HepG2 (cell line): ENCODE results near the gene PLEKHS1. TPM values are rescaled to one million over a fixed set of nuclear protein-coding genes. Genes with fewer than 3 reads are reported as not detected.

Experiments
- ATAC-seq: fragments of 200-7000 bp; cut with Tn5 transposase; 3 replicates; pipeline ENCODE4 v1.9.1; 2020; ENCODE audit warnings: mild to moderate bottlenecking, moderate library complexity
- BruUV-seq: library from RNA; stranded (reverse); fragments of 400-500 nt; replicated peaks from 2 replicates; lab custom pipeline; 2021; lab: Mats Ljungman, UMichigan
- CTCF ChIA-PET: fragments of 300-600 bp; formaldehyde crosslinking; extraction: SDS; loops from one replicate; lab custom pipeline; 2021; ENCODE audit warnings: low total read pairs, inconsistent platforms, low intra/inter-chr PET ratio; lab: Yijun Ruan, JAX
- POLR2A ChIA-PET: fragments of 350-600 bp; sonication (Branson Sonifier 250); formaldehyde crosslinking; loops from one replicate; lab custom pipeline; 2020; ENCODE audit warnings: antibody characterized with exemption, inconsistent platforms; lab: Yijun Ruan, JAX
- DNase-seq: peaks from one replicate; pipeline ENCODE4 v3.0.0-alpha.2; 2015; ENCODE audit warnings: low spot score
- FAIRE-seq: peaks from 3 replicates; lab custom pipeline; 2011; peaks lifted over from hg19 to GRCh38; lab: Jason Lieb, UNC
- H2AFZ ChIP-seq: one replicate; pipeline ENCODE4 v1.6.1; 2011; ENCODE audit warnings: low read length, inconsistent platforms
- H3K27ac ChIP-seq: fragments of 300-600 bp; 3 replicates; pipeline ENCODE4 v1.8.0; 2011; ENCODE audit warnings: mixed run types, mild to moderate bottlenecking, mixed read lengths, low read length, inconsistent platforms; ENCODE audit not compliant: insufficient read depth; ENCODE audit errors: extremely low read length
- H3K27me3 ChIP-seq, 2 experiments: fragments of 200-600 bp in 1 of 2; 2 replicates in 1 of 2; 3 replicates in 1 of 2; pipeline versions ENCODE4 v1.6.0 to v1.8.0; 2011; ENCODE audit warnings: low read length in 2 of 2, mild to moderate bottlenecking in 2 of 2, moderate library complexity in 2 of 2, inconsistent platforms in 1 of 2; ENCODE audit not compliant: insufficient read depth in 2 of 2, control insufficient read depth in 1 of 2
- H3K36me3 ChIP-seq, 2 experiments: fragments of 200-600 bp in 1 of 2; replicated peaks in 1 of 2; 2 replicates in 1 of 2; 3 replicates in 1 of 2; pipeline versions ENCODE4 v1.5.1 to v1.8.0; 2011; ENCODE audit warnings: low read length in 2 of 2, inconsistent platforms in 1 of 2; ENCODE audit not compliant: insufficient read depth in 2 of 2, control insufficient read depth in 1 of 2
- H3K4me1 ChIP-seq: 2 replicates; pipeline ENCODE4 v1.5.1; 2012; ENCODE audit warnings: low read length, inconsistent platforms; ENCODE audit not compliant: insufficient read depth
- H3K4me2 ChIP-seq: 2 replicates; pipeline ENCODE4 v1.6.0; 2011; ENCODE audit warnings: low read depth, low read length, inconsistent platforms
- H3K4me3 ChIP-seq, 3 experiments: fragments of 200-600 bp in 1 of 3; sonication (generic), shearing (Covaris generic) in 1 of 3; replicated peaks in 1 of 3; 2 replicates each; pipeline ENCODE4 v1.5.1; 2011 to 2016; ENCODE audit warnings: low read length in 3 of 3, inconsistent platforms in 2 of 3, low read depth in 2 of 3, mild to moderate bottlenecking in 2 of 3, control low read depth in 1 of 3, mixed read lengths in 1 of 3; ENCODE audit not compliant: insufficient read depth in 1 of 3
- H3K79me2 ChIP-seq: one replicate; pipeline ENCODE4 v1.6.1; 2011; ENCODE audit warnings: low read length, inconsistent platforms; ENCODE audit not compliant: insufficient read depth
- H3K9ac ChIP-seq: 2 replicates; pipeline ENCODE4 v1.6.0; 2011; ENCODE audit warnings: mild to moderate bottlenecking, low read depth, low read length, inconsistent platforms; ENCODE audit not compliant: insufficient read depth
- H3K9me3 ChIP-seq: 2 replicates; pipeline ENCODE4 v1.5.1; 2012; ENCODE audit warnings: mild to moderate bottlenecking, low read length
- H4K20me1 ChIP-seq: 2 replicates; pipeline ENCODE4 v1.6.0; 2011; ENCODE audit warnings: inconsistent platforms, mild to moderate bottlenecking, low read length, moderate library complexity; ENCODE audit not compliant: insufficient read depth
- ARNT ChIP-seq: fragments of 450-650 bp; IDR thresholded peaks from 2 replicates; pipeline ENCODE4 v1.6.1; 2017
- CSRNP1 ChIP-seq: sonication (generic); formaldehyde crosslinking; IDR thresholded peaks from 2 replicates; pipeline ENCODE4 v1.8.1; 2023; ENCODE audit warnings: mild to moderate bottlenecking, missing genetic modification reagents
- DDIT3 ChIP-seq: sonication (generic); formaldehyde crosslinking; IDR thresholded peaks from 2 replicates; pipeline ENCODE4 v1.4.0; 2020; ENCODE audit warnings: mild to moderate bottlenecking, missing genetic modification reagents
- DZIP1 ChIP-seq: sonication (generic); formaldehyde crosslinking; IDR thresholded peaks from 2 replicates; pipeline ENCODE4 v1.5.0; 2020; ENCODE audit warnings: mild to moderate bottlenecking, missing genetic modification reagents
- MEIS2 ChIP-seq: sonication (generic); formaldehyde crosslinking; IDR thresholded peaks from 2 replicates; pipeline ENCODE4 v1.9.0; 2021; ENCODE audit warnings: mild to moderate bottlenecking, missing genetic modification reagents
- SSRP1 ChIP-seq: IDR thresholded peaks from 2 replicates; pipeline ENCODE4 v1.6.1; 2016; ENCODE audit warnings: control low read depth
- TBX2 ChIP-seq: sonication (generic); formaldehyde crosslinking; IDR thresholded peaks from 2 replicates; pipeline ENCODE4 v1.5.0; 2020; ENCODE audit warnings: missing genetic modification reagents, mild to moderate bottlenecking, borderline replicate concordance
- TEAD3 ChIP-seq: optimal IDR thresholded peaks from 2 replicates; pipeline ENCODE3; 2016; ENCODE audit warnings: borderline replicate concordance
- ZBTB34 ChIP-seq: sonication (generic); formaldehyde crosslinking; IDR thresholded peaks from 2 replicates; pipeline ENCODE4 v1.8.0; 2022; ENCODE audit warnings: mild to moderate bottlenecking, missing genetic modification reagents
- ZBTB38 ChIP-seq: sonication (generic); formaldehyde crosslinking; IDR thresholded peaks from 2 replicates; pipeline ENCODE4 v1.5.1; 2020; ENCODE audit warnings: mild to moderate bottlenecking, missing genetic modification reagents
- ZNF256 ChIP-seq: sonication (generic); formaldehyde crosslinking; conservative IDR thresholded peaks from 2 replicates; pipeline ENCODE4 v1.4.0; 2020; ENCODE audit warnings: missing genetic modification reagents
- ZNF446 ChIP-seq: sonication (generic); formaldehyde crosslinking; IDR thresholded peaks from 2 replicates; pipeline ENCODE4 v1.5.0; 2020; ENCODE audit warnings: mild to moderate bottlenecking, missing genetic modification reagents
- ZNF501 ChIP-seq: sonication (generic); formaldehyde crosslinking; IDR thresholded peaks from 2 replicates; pipeline ENCODE4 v1.5.1; 2020; ENCODE audit warnings: mild to moderate bottlenecking, moderate library complexity, missing genetic modification reagents
- ZNF577 ChIP-seq: sonication (generic); formaldehyde crosslinking; IDR thresholded peaks from 2 replicates; pipeline ENCODE4 v1.4.0; 2020; ENCODE audit warnings: mild to moderate bottlenecking, low read depth, missing genetic modification reagents, borderline replicate concordance
- WGBS: methylation state at CpG from one replicate; pipeline ENCODE4 v1.1.6; 2017; ENCODE audit warnings: low lambda C conversion rate; 5-methylcytosine and 5-hydroxymethylcytosine counted together
- in situ Hi-C: cut with HindIII; loops from 2 replicates; pipeline ENCODE4 v1.10.0; 2017; ENCODE audit warnings: low pct_unique_long_range_greater_than_20kb; ENCODE audit not compliant: extremely low pct_ligation_motif_present
- intact Hi-C: fragments of 100-400 bp; cut with micrococcal nuclease; formaldehyde crosslinking; loops from one replicate; pipeline ENCODE4 v1.10.0; 2022; ENCODE audit not compliant: unreplicated experiment
- polyA plus RNA-seq, 8 experiments: library from polyadenylated mRNA; depleted of rRNA in 3 of 8; stranded (reverse) in 7 of 8; unstranded in 1 of 8; fragments of >200 nt; fragmentation: Illumina TruSeq in 4 of 8; extraction: Trizol in 4 of 8; gene quantifications; 2 replicates each; pipeline versions ENCODE4 v1.2.1 to v1.2.3, GENCODE V29; 2011 to 2016; ENCODE audit warnings: low read depth in 4 of 8, missing spikeins in 1 of 8, mixed read lengths in 1 of 8; ENCODE audit not compliant: insufficient read depth in 1 of 8
- total RNA-seq, 5 experiments: library from RNA; depleted of rRNA; stranded (reverse); fragments of >200 nt; fragmentation: Illumina TruSeq; extraction: Trizol; gene quantifications; 2 replicates each; pipeline ENCODE4 v1.2.3, GENCODE V29; 2016; ENCODE audit warnings: low read depth in 1 of 5

Gene PLEKHS1
- total and polyA plus RNA-seq, 2 of the 13 experiments (the other 11 are each of a cell fraction or from before 2014, with no cell fraction given): not detected

GRCh38 chr10:113802997-113803396 lies 51.5 kb downstream of the PLEKHS1 start:
- FAIRE-seq (no peak), DNase-seq (no peak), ATAC-seq (no peak)
- H3K36me3 ChIP-seq: no peaks in the 10 kb centered on the region
- TF ChIP-seq ZNF256 (CRISPR knock-in tag) (no peak), TEAD3 (CRISPR knock-in tag) (peak; percentile 11)
- no peaks in the 10 kb centered on the region for H3K4me1 ChIP-seq
- no peak overlapping the region for H3K4me3 ChIP-seq
- WGBS: 6% methylated on average over 4 of the region's 4 CpGs
- no peak overlapping the region for H3K27ac ChIP-seq
- no peaks in the 10 kb centered on the region for H3K9me3 ChIP-seq
- no peaks in the 10 kb centered on the region for H3K79me2 ChIP-seq
- intact Hi-C loops: no loop called here
- in situ Hi-C loops: no loop called here
- peaks cover 0 to 3% of the 10 kb centered on the region in 2 experiments; a peak in 1 of 5 replicates for H3K27me3 ChIP-seq
- POLR2A ChIA-PET: no interaction called here
- no peak overlapping the region for H3K4me2 ChIP-seq
- no peak overlapping the region for H3K9ac ChIP-seq
- BruUV-seq: no TSS peak
- no peak overlapping the region for H2AFZ ChIP-seq
- CTCF ChIA-PET: no interaction called here
- no peaks in the 10 kb centered on the region for H4K20me1 ChIP-seq

GRCh38 chr10:113806503-113806902 lies 55.0 kb downstream of the PLEKHS1 start:
- Histone ChIP-seq H3K9me3 (no peaks in the 10 kb centered on the region), H3K9ac (no peak overlapping the region), H3K79me2 (no peaks in the 10 kb centered on the region), H3K27ac (no peak overlapping the region), H3K4me3 (no peak overlapping the region), H2AFZ (no peak overlapping the region), H3K4me1 (no peaks in the 10 kb centered on the region), H3K27me3 (peaks cover 0 to 16% of the 10 kb centered on the region in 2 experiments; a peak in 2 of 5 replicates), H4K20me1 (no peaks in the 10 kb centered on the region), H3K36me3 (no peaks in the 10 kb centered on the region), H3K4me2 (no peak overlapping the region)
- intact Hi-C loops: no loop called here
- no peak for FAIRE-seq
- no peak for DNase-seq
- no TSS peak for BruUV-seq
- ATAC-seq: no peak
- 41% methylated on average over 4 of the region's 4 CpGs for WGBS
- ChIA-PET POLR2A (no interaction called here), CTCF (no interaction called here)
- in situ Hi-C loops: no loop called here
- TF ChIP-seq ZBTB34 (CRISPR knock-in tag) (no peak), ZNF446 (CRISPR knock-in tag) (no peak), DDIT3 (CRISPR knock-in tag) (no peak), SSRP1 (no peak), TBX2 (CRISPR knock-in tag) (no peak), ZNF501 (CRISPR knock-in tag) (no peak), DZIP1 (CRISPR knock-in tag) (no peak), CSRNP1 (CRISPR knock-in tag) (no peak), ZNF577 (CRISPR knock-in tag) (no peak), ZBTB38 (CRISPR knock-in tag) (no peak), ARNT (no peak), MEIS2 (CRISPR knock-in tag) (no peak)
